ENCODE measurements around the gene CPSF4. TPM values are rescaled to one million over a fixed set of nuclear protein-coding genes. Genes with fewer than 3 reads are reported as not detected.

CPSF4 gene
- 38.9 to 46.6 TPM (median 43.3 TPM) in 5 replicates for total RNA-seq (2022; extraction: Qiagen RNA extraction; ENCODE audit: low read depth)

DNA sequence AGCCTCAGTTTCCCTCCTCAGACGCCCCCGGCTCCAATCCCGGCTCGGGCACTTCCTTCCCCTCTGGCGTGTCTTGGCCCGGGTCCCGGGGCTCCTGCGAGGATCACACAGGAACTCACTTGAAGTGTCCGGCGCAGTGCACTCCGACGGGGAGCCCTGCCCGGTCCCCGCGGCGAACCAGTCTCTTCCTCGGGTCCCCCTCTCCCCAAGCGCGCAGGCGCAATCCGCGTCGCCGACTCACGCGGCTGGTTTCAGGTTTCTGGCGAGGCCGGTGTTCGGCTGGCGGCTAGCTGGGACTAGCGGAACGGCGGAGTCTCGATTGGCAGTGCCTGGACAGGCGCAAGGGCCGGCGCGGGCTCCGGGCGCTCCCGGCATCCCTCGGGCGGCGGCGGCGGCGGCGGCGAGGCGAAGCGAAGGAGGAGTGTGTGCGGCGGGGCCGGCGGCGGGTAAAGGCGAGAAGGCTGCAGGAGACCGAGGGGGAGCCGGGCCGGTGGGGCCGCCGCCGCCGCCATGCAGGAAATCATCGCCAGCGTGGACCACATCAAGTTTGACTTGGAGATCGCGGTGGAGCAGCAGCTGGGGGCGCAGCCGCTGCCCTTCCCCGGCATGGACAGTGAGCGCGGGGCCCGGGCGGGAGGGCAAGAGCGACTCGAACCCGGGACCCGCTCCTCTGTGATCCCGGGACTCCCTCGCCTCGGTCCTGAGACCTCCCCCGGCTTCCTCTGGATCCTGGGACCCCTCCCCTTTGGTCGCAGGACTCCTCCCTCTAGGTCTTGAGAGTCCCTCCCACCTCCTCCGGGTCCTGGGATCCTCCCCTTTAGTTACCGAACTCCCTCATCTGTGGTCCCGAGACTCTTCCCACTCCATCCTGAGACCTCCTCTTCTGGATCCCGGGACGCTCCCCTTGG, at the start of gene CPSF4, which contains the start of gene PTCD1:
Gene CPSF4, plus strand, starts transcription at position 371 of the 908 bp plus-strand sequence. Its CDS starts 140 bp downstream, at position 511.
Gene PTCD1, minus strand, starts transcription at position 226 of the 908 bp plus-strand sequence. CDS start 3,556 bp downstream, outside the sequence.

DNA sequence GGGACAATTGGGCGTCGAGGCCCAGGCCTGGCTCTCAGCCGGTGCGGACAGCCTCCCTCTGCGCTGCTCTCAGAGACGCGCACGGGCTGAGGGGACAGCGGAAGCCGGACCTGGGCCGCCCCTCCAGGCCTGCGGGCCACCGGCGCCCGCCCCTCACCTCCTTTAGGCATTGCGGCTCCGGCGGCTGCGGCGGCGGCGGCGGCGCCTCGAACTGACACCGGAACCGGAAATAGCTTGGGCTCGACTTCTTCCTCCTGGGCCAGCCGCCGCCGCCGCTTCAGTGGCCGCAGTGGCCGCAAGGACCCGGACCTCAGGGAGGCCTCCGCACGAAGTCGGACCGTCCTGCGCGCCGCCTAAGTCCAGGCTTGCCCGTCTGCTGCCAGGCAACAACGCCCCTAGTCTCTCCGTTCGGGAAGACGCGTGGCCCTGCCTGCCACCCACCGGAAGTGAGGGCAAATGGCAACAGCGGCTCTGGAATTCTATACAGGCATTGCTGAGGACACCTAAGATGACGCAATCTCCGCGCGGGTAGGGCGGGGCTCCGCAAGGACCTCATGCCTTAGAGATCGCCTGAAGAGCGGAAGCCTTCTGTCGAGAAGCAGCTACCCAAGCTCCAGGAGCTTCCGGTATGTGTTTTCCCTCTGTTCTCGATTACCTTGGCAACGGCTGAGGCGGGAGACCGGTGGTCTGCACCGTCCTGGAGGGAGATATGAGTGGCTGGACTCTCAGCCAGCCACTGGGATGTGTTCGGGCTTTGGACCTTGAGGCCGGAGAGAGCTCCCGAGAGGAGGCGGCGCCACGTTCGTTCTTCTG, 30.2 kb upstream of the CPSF4 start, which contains the start of the genes BUD31 and PDAP1:
Gene BUD31, plus strand, starts transcription at position 591 of the 813 bp plus-strand sequence. CDS start 2,124 bp downstream, outside the sequence.
Gene PDAP1, minus strand, starts transcription at position 219 of the 813 bp plus-strand sequence. Its CDS starts 49 bp downstream, at position 170.

DNA sequence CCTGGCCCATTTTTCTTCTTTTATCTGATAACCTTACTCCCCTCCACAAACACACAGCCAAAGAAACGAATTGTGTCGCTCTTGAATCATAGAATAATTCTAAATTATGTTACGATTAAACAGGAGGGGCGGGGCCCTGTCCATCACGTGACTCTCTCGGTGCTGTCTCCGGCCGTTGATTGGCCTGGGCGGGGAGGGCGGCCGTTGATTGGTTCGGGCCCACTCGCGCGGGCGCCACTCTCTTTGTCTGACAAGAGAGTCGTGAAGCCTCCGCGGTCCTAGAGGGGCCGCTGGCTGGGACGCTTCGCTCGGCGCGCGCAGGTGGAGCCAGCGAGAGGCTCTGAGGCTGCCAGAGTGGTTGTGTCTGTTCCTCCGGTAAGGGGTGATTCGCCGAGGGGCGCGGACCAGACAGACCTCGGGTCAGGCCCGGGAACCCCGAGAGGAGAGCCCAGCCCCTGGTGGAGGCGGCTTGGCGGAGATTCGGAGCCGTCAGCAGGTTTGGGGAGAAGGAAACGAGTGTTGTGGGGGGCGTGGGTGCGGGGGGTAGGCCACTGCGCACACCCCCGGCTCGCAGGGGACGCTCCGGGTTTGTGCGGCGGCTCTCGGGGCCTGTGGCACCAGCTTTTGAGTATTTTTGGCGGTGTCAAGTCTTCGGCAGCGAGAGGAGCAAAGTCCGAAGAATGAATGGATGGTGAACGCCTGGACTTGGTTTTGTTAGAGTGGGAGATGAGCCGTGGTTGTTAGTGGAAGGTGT, 34.0 kb downstream of the CPSF4 start, which contains the start of gene ZNF789:
Gene ZNF789, plus strand, starts transcription at position 330 of the 754 bp plus-strand sequence. CDS start 3,567 bp downstream, outside the sequence.

DNA sequence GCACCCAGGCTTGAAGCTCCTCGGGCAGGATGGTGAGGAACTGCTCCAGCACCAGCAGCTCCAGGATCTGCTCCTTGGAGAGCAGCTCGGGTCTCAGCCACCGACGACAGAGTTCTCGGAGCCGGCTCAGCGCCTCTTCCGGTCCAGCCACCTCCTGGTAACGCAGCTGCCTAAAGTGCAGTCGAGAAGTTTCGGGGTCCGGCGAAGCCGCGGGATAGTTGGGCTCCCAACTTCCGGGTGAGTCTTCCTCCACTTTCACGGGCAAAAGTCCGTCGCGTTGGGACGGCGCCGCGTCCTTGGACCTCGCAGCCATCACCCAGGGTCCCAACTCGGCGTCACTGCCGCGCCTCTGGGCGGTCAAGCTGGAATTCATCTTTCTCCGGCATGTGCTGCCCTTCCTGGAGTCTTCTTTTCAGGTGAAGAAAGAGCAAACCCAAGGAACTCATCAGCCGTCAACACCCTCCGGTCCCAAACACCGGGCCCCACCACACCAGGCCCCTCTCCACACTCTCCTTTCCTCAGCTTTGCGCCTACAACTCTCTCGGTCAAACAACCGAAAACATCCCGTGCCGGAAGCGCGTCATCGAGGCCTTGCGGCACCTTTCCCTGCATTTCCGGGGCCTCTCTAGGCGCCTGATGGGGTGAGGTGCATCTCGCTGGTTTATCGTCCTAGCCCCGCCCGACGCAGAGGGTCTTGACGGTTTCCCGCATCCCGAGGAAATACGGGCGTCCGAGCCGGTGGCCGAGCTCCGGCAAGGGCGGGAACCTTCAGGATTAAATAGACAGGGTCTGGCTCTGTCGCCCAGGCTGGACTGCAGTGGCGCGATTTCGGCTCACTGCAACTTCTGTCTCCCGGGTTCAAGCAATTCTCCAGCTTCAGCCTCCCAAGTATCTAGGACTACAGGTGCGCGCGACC, 61.2 kb downstream of the CPSF4 start, which contains the start of gene ZNF394:
Gene ZNF394, minus strand, starts transcription at position 561 of the 916 bp plus-strand sequence. Its CDS starts 188 bp downstream, at position 373.

DNA sequence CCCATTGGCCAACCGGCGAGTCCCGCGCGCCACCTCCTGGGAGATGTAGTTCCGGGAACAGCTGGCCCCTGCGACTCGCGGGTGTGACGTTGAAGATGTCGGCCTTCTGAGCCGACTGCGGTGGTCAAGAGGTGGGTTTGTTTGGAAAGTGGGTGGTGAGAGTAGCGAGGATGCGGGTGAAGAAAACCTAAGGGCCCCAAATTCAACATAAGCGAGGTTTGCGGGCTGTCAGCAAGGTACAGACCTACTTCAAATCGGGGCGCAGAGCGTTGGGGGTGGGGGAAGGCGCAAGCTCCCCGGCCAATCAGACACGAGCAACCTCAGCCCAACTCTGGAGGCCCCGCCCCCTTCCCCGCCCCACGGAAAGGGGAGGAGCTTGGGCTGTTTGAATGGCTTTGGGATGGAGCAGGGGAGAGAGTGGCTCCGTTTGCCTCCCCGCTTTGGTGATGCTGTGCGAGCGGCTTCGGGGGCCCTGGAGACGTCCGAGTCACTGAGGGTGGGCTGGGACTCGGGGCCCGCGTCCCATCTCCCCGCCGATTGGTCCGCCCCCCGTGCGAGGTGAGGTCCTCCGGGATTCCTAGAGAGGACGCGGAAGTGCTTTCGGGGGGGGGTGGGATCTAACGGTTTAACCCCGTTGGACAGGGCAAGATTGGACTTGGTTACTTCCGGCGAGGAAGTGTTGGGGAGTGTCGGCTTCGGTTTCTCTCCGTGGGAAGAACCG, 66.0 kb downstream of the CPSF4 start, which contains the start of gene ZKSCAN5:
Gene ZKSCAN5, plus strand, starts transcription at position 60 of the 721 bp plus-strand sequence. CDS start 1,383 bp downstream, outside the sequence.

Other genes starting within 250 kb of the CPSF4 start
- gene KPNA7, start 230.8 kb upstream of the CPSF4 start, total RNA-seq (2022; extraction: Qiagen RNA extraction; ENCODE audit: low read depth), result 1.4 to 2.1 TPM (median 1.5 TPM) in 5 replicates
- 0.64 to 1.3 TPM (median 0.88 TPM) in 5 replicates for gene MYH16, start 166.1 kb upstream of the CPSF4 start, total RNA-seq (2022; extraction: Qiagen RNA extraction; ENCODE audit: low read depth)
- gene ARPC1A, start 113.0 kb upstream of the CPSF4 start, total RNA-seq (2022; extraction: Qiagen RNA extraction; ENCODE audit: low read depth), result 130 to 149 TPM (median 136 TPM) in 5 replicates
- 271 to 322 TPM (median 286 TPM) in 5 replicates for gene ARPC1B, start 64.2 kb upstream of the CPSF4 start, total RNA-seq (2022; extraction: Qiagen RNA extraction; ENCODE audit: low read depth)
- 175 to 226 TPM (median 183 TPM) in 5 replicates for gene PDAP1, start 30.3 kb upstream of the CPSF4 start, total RNA-seq (2022; extraction: Qiagen RNA extraction; ENCODE audit: low read depth)
- gene BUD31, start 30.0 kb upstream of the CPSF4 start, total RNA-seq (2022; extraction: Qiagen RNA extraction; ENCODE audit: low read depth), result 130 to 159 TPM (median 147 TPM) in 5 replicates
- gene PTCD1, start 145 bp upstream of the CPSF4 start, total RNA-seq (2022; extraction: Qiagen RNA extraction; ENCODE audit: low read depth), result 6.1 to 10.7 TPM (median 6.9 TPM) in 5 replicates
- 873 to 1,333 TPM (median 888 TPM) in 5 replicates for gene ATP5MF, start 27.2 kb downstream of the CPSF4 start, total RNA-seq (2022; extraction: Qiagen RNA extraction; ENCODE audit: low read depth)
- gene ZNF789, start 33.9 kb downstream of the CPSF4 start, total RNA-seq (2022; extraction: Qiagen RNA extraction; ENCODE audit: low read depth), result 7.2 to 9.3 TPM (median 8.7 TPM) in 5 replicates
- 18.1 to 20.8 TPM (median 19.0 TPM) in 5 replicates for gene ZNF394, start 61.3 kb downstream of the CPSF4 start, total RNA-seq (2022; extraction: Qiagen RNA extraction; ENCODE audit: low read depth)
- 9.6 to 10.1 TPM (median 9.7 TPM) in 5 replicates for gene ZKSCAN5, start 65.7 kb downstream of the CPSF4 start, total RNA-seq (2022; extraction: Qiagen RNA extraction; ENCODE audit: low read depth)
- 4.6 to 7.5 TPM (median 7.0 TPM) in 5 replicates for gene FAM200A, start 113.2 kb downstream of the CPSF4 start, total RNA-seq (2022; extraction: Qiagen RNA extraction; ENCODE audit: low read depth)
- 56.0 to 62.9 TPM (median 60.0 TPM) in 5 replicates for gene ZNF655, start 119.7 kb downstream of the CPSF4 start, total RNA-seq (2022; extraction: Qiagen RNA extraction; ENCODE audit: low read depth)
- gene TMEM225B, start 159.3 kb downstream of the CPSF4 start, total RNA-seq (2022; extraction: Qiagen RNA extraction; ENCODE audit: low read depth), result 0.79 to 1.0 TPM (median 0.91 TPM) in 5 replicates
- 9.1 to 9.7 TPM (median 9.3 TPM) in 5 replicates for gene ZSCAN25, start 178.0 kb downstream of the CPSF4 start, total RNA-seq (2022; extraction: Qiagen RNA extraction; ENCODE audit: low read depth)
- gene CYP3A5, start 241.1 kb downstream of the CPSF4 start, total RNA-seq (2022; extraction: Qiagen RNA extraction; ENCODE audit: low read depth), result 1.4 to 2.2 TPM (median 1.5 TPM) in 5 replicates